Fibroblast of skin of back (primary cell): ENCODE results near the gene PSD4. TPM values are rescaled to one million over a fixed set of nuclear protein-coding genes. Genes with fewer than 3 reads are reported as not detected.
A peak's percentile ranks its signal among the peaks of the same experiment; 100 is the strongest.

ENCODE experiments used
- DNase-seq: peaks from one replicate; pipeline ENCODE4 v3.0.0-alpha.2; 2013
- polyA plus RNA-seq, 2 experiments: library from polyadenylated mRNA; unstranded; fragments of 120-200 nt; gene quantifications; one replicate each; pipeline ENCODE4 v1.2.1, GENCODE V29; 2013; ENCODE audit not compliant: insufficient read length in 2 of 2

PSD4 gene
- polyA plus RNA-seq (2013, experiment 1 of 2; ENCODE audit: insufficient read length), result 2.3 TPM
- 2.5 TPM for polyA plus RNA-seq (2013, experiment 2 of 2; ENCODE audit: insufficient read length)

DNA sequence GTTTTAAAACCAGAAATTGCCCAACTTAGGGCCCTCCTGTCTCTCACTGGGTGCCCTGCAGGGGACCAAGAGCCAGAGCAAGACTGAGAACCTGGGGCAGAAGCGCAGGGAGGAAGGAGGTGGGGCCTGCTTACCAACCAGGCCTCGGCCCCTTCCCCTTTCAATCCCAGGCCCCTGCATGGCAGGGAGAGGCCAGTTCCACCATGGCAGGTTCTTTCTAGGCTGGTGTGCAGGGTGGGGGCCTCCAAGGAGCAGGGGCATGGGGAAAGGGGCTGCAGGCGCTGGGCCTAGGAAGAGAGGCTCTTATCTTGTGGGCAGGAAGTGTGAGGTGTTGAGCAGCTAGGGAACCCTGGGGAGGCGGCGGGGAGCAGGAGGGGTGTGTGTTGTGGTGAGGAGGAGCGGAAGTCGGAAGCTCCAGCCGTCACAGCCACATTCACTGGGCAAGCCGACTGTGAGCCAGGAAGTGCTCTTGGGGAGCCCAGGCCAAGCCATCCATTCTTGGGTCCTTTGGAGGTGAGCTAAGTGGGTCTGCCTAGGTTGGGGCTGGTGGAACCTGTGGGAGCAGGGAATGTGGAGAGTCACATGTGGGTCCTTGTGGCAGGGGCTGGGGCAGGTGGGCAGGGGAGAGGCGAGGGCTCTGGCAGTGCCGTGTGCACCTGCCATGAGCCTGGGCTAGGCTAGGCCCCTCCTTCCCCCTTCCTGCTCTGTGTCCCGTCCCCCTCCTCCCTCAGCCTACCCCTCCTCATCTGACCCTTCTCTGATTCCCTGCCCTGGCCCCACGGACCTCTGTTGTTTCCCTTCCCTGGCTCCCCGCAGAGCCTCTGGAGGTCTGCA lies at the start of gene PSD4:
TSS of gene PSD4 (plus strand) at position 430 of the 834 bp plus-strand sequence. CDS start 8,486 bp downstream, outside the sequence.
- no peak for DNase-seq

DNA sequence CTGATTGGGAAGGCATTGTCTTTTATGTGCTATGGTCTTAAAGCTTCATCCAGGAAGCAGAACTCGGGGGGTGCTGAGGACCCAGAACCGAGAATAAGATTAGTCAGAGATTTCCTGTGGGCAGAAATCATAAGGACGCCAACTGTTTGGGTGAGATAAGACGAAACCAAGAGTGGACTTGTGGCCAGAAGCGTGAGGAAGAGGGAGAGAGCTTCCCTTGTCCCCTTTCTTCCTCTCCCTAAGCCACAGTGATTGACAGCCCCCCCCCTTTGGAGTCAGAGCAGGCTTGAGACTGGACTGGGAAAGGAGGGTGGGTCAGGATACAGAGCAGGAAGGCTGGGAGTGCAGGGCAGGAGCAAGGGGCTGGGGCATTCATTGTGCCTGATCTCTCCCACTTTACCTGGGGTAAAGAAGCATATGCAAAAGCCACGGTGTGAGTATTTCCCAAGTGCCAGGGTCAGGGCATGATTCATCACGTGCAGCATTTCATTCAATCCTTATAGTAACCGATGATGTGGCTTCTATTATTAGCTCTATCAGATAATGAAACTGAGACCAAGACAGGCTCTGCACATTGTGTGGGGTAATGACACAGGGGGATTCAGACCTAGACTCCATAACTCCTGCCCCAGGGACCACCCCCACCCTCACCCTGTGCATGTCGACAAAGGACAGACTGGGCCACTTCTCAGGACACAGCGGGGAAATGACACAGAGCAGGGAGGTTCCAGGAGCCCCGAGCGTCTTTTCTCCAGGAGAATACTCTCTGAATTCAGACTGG lies 49.4 kb upstream of the PSD4 start:
- DNase-seq, result peak; percentile 55

DNA sequence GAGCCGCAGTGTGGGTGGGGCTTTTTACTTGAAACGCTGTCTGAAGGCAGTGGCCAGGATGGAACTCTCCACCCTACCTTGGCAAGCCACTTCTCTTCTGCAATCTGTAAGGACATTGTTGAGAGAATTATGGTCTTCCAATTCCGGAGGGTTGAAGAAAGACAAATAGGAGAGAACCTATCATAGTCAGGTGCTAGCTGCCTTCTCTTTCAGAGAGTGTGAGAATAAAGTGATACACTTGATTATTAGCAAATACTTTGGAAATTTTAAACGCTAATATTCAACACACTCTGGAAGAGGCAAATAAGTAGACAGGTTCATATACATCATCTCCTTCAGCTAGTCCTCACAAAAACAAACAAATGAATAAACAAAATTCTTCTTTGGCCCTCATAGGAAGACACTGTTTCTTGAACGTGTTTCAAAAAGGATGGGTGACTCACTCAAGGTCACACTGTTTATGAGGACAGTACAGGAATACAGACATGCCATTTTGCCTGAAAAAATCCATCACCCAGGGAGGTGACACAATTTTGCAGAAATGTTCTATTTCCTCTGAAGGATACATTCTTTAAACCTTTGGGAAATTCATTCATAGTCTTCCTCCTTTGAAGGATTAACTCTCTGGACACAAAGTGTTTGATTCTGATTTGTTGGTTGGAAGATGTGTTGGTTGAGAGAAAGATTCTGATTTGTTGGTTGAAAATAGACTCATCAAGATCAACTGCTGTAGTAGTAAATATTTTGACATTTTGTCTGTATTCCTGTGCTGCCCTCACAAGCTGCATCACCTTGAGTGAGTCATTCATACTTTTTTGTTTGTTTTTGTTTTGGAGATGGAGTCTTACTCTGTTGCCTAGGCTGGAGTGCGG lies 48.6 kb upstream of the PSD4 start:
- peak; percentile 37 for DNase-seq

DNA sequence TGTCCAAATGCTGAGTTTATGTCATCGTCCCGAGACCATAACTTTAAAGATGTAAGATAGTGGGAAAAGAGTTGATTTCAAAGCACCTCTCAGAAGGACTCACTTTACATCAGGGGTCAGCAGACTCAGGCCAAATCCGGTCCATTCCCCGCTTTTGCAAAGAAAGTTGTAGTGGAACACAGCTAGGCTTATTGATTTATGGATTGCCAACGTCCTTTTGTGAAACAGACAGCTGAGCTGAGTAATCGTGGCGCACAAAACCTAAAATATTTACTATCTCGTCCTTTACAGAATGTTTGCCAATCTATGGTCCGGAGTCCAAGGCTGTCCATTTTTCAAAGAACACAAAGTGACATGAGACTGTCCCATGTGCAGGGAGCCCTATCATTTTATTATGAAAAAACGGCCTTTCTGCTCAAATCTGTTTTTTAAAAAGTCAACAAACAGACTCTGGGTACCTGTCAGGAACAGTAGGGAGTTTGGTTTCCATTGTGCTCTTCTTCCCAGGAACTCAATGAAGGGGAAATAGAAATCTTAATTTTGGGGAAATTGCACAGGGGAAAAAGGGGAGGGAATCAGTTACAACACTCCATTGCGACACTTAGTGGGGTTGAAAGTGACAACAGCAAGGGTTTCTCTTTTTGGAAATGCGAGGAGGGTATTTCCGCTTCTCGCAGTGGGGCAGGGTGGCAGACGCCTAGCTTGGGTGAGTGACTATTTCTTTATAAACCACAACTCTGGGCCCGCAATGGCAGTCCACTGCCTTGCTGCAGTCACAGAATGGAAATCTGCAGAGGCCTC lies 46.7 kb upstream of the PSD4 start, which contains the start of gene IL1RN:
TSS of gene IL1RN (plus strand) at position 754 of the 801 bp plus-strand sequence. CDS start at position 781, 27 bp downstream.
- DNase-seq, result no peak

DNA sequence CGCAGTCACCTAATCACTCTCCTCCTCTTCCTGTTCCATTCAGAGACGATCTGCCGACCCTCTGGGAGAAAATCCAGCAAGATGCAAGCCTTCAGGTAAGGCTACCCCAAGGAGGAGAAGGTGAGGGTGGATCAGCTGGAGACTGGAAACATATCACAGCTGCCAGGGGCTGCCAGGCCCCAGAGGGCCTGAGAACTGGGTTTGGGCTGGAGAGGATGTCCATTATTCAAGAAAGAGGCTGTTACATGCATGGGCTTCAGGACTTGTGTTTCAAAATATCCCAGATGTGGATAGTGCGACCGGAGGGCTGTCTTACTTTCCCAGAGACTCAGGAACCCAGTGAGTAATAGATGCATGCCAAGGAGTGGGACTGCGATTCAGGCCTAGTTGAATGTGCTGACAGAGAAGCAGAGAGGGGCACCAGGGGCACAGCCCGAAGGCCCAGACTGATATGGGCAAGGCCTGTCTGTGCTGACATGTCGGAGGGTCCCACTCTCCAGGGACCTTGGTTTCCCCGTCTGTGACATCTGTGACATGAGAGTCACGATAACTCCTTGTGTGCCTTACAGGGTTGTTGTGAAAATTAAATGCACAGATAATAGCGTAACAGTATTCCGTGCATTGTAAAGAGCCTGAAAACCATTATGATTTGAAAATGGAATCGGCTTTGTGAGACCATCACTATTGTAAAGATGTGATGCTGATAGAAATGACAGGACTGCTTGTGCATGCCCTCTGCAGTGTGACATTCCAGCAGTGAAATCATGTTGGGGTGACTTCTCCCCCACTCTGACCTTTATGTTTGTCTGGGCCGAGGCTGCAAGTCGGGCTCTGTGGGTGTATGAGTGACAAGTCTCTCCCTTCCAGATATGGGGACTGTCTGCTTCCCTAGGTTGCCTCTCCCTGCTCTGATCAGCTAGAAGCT lies 45.9 kb upstream of the PSD4 start:
- DNase-seq, result no peak

DNA sequence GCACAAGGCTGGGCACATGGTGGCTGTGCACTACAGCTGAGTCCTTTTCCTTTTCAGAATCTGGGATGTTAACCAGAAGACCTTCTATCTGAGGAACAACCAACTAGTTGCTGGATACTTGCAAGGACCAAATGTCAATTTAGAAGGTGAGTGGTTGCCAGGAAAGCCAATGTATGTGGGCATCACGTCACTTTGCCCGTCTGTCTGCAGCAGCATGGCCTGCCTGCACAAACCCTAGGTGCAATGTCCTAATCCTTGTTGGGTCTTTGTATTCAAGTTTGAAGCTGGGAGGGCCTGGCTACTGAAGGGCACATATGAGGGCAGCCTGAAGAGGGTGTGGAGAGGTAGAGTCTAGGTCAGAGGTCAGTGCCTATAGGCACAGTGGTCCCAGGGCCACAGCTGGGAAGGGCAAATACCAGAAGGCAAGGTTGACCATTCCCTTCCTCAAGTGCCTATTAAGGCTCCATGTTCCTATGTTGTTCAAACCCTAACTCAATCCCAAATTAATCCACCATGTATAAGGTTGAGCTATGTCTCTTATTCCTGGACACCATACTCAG lies 44.2 kb upstream of the PSD4 start:
- no peak for DNase-seq

DNA sequence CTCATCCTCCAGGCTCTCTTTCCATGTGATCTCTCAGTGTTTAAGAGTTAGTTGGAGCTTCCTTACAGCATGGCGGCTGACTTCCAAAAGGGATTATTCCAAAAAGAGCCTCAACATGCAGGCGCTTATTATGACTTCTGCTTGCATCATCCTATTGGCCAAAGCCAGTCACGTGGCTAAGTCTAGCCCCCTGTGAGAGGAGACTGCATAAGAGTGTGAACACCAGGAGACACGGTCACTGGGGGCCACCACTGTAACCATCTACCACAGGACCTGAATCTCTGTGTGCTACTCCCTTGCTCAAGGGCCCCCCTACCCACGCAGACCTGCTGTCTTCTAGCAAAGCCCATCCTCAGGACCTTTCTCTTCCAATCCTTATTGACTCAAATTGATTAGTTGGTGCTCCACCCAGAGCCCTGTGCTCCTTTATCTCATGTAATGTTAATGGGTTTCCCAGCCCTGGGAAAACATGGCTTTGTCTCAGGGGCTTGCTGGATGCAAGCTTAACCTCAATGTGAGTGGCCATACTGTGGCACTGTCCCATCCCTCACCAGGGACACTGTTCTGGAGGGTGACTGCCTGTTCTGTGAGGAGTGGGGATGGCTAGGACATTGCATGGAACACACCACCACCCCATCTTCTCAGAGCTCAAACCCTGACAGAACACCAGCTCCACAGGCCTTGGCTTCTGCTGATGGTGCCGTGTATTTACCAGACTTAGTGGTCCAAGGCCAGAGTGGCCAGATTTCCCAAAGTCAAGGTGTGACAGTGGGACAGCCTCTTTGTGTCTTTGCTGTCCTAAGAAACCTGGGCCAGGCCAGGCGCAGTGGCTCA lies 42.2 kb upstream of the PSD4 start:
- no peak for DNase-seq

DNA sequence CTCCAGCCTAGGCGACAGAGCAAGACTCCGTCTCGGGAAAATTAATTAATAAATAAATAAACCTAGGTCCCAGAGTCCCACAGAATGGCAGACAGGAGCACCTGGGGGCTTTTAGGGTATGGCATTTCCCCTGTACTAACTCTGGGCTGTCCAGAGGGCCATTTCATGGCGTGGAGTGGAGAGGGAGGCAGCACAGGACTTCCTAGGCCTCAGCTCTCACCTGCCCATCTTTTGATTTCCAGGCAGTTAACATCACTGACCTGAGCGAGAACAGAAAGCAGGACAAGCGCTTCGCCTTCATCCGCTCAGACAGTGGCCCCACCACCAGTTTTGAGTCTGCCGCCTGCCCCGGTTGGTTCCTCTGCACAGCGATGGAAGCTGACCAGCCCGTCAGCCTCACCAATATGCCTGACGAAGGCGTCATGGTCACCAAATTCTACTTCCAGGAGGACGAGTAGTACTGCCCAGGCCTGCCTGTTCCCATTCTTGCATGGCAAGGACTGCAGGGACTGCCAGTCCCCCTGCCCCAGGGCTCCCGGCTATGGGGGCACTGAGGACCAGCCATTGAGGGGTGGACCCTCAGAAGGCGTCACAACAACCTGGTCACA lies 41.3 kb upstream of the PSD4 start:
- DNase-seq, result no peak

DNA sequence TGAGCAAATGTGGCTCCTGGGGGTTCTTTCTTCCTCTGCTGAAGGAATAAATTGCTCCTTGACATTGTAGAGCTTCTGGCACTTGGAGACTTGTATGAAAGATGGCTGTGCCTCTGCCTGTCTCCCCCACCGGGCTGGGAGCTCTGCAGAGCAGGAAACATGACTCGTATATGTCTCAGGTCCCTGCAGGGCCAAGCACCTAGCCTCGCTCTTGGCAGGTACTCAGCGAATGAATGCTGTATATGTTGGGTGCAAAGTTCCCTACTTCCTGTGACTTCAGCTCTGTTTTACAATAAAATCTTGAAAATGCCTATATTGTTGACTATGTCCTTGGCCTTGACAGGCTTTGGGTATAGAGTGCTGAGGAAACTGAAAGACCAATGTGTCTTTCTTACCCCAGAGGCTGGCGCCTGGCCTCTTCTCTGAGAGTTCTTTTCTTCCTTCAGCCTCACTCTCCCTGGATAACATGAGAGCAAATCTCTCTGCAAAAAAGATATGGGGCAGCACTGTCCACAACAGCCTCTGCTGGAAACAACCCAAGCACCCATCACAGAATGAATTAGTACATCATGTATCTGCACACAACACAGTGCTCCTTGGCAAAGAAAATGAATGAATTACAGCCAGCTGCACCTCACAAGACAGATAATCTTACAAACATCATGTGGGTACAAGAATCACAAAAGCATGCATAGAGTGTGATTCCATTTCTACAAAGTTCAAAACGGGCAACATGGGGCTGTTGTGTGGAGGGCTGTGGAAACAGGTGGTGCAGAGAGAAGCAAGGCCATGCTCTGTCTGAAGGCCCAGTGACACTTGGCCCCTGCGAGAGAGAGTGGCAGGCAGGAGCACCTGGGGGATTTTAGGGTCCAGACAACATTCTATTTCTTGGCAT lies 39.8 kb upstream of the PSD4 start:
- no peak for DNase-seq

DNA sequence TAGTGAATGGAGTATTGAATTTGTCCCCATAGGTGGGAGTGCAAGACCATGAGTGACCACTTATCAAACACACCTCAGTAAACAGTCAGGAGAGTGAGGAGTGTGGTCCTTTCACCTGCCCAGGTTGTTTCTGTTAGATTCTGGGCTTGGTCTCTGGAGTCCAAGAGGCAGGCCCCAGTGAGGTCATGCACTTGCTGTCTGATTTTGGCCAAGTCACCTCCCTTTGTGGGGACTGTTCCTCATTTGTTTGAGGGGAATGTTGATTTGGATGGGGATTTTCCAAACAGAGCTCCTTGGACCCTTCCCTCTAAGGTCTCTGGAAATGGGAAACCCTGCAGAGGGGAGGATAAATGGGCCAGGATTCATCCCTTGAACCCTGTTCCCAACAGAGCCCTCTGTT lies 39.1 kb upstream of the PSD4 start:
- no peak for DNase-seq

DNA sequence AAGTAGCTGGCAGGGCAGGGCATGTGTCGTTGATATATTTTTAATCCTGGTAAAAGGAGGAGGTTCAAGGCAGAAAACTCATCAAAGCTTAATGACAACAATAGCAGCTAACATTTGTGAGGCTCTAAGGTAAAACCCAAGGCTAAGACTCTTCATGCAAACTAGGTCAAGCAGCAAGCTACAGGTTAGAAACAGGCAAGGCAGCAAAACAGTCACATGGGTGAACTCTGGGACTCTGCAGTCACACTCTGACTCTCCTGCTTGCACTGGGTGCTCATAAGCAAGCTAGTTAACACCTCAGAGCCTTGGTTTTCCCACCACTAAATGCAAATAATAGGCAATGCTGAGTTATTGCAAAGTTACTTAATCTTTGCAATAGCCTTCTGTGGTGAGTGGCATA lies 38.5 kb upstream of the PSD4 start:
- no peak for DNase-seq

DNA sequence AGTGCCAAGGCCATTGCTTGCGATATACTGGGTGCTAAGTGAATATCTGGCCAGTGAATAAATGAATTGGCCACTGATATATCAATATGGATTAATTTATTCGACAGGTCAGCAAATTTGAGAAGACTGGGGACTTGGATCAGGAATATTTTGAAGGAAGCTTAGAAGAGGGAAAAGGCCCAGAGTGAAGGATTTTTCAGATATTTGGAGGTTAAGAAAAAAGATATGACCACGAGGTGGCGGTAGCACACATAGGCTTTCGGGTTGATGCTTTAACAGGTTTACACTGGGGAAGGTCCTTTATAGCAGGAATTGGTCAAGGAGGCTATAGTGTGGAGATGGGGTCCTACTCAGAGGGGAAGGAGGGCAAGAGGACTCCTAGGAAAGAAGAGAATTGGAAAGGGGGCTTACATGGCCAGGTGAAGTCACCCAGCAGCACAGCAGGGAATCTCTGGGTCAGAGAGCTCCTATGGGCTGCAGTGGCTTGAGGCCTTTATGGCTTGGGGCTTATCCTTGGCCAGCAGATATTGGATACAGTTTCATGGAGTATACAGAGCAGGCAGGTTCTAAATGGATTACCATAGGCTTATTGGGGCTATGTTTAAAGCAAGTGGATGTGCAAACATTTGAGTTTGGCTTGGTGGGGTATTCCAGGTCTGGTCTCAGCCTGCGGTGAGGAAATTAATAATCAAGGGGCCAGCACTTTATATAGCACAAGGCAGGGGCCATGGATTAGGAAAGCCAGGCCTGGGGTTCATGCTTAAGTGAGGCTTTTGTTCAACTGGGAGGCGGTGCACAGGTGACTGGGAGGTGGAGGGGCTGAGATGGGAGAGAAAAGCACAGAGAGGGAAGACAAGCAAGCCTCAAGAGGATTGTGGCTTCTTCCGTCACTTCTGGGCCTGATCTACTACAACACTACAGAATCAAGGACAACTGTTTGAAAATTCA lies 36.7 kb upstream of the PSD4 start:
- DNase-seq, result peak; percentile 41

DNA sequence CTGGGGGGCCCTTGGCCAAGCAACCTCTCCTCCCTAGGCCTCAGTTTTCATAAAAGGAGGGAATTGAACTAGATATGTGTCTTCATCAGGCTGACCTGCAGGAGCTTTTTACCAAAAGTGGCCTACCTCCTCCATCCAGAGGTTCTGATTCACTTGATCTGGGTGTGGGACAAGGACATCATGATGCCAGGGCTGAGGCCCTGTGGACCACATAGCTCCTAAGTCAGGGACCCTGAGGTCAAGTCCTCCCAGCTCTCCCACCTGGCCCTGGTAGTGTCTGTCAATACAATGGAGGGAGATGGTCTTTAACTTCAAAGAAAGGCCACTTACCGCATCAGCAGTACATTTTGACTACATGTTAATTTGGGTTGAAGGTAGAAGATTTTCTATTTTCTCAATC lies 35.9 kb upstream of the PSD4 start:
- no peak for DNase-seq

DNA sequence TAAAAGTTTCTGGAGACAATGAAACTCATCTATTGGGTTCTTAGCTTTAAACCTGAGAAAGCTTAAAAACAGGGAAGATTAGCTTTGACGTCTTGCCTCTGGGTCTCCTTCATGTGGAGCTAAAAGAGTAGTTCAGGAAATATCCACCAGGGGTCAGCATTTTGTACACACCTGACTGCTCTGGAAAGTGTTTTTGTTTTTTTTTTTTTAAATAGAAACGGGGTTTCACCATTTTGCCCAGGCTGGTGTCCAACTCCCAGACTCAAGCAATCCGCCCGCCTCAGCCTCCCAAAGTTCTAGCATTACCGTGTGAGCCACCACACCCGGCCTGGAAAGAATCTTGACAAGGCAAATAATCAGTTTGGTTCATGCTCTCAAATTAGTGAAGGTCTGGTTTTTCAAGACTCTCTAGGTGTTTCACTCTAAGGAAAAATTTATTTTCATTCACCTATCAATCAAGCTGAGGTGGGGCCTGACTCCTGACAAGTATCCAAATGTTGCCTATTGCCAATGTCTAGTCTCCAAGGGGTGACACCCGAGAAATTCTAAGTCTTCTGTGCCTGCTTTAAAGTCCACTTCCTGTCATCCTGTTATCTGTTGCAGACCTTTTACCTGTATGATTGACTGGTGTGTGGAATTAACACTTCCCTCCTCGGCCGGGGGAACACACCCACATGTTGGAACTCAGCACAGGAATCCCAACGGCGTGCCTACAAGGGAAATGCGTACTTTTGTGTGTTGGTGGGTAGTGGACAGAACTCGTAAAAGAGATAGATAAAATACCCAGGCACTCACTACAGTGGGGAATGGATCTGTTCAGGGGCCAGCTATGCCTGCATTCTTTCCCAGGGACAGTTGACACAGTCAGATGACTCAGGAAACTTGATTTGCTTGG lies 35.1 kb upstream of the PSD4 start:
- DNase-seq, result peak; percentile 64

DNA sequence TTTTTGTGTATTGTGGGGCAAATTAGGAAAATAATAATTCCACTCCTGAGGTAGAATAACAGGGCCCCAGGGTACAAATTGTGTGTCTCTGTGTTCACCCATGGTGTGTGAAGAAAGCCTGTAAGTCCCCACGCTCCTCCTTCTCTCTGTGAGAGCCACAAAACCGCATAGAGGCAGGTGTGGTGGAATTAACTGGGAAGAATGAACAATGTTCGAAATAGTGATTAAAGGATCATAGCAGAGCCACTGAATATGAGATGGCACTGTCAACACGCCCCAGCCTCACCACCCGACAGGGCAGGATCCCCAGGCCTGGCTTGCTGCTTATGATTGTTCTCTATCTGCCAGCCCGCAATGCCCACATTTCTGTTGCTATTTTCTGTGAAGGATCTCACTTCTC lies 32.3 kb upstream of the PSD4 start:
- DNase-seq, result no peak
